GM18951 (cell line): ENCODE results near the gene COL4A2.

Source experiments
- POLR2A ChIP-seq: IDR thresholded peaks from 4 replicates; pipeline ENCODE4 v1.6.1; 2011; ENCODE audit warnings: mild to moderate bottlenecking; ENCODE audit not compliant: insufficient read length, insufficient read depth; ENCODE audit errors: extremely low read depth
- in situ Hi-C: fragments of 300-500 bp; cut with MboI; formaldehyde crosslinking; loops from one replicate; pipeline ENCODE4 v1.12.0; 2022; ENCODE audit warnings: low sequenced_read_pairs, mixed read lengths, inconsistent platforms; ENCODE audit not compliant: unreplicated experiment

Gene COL4A2

DNA sequence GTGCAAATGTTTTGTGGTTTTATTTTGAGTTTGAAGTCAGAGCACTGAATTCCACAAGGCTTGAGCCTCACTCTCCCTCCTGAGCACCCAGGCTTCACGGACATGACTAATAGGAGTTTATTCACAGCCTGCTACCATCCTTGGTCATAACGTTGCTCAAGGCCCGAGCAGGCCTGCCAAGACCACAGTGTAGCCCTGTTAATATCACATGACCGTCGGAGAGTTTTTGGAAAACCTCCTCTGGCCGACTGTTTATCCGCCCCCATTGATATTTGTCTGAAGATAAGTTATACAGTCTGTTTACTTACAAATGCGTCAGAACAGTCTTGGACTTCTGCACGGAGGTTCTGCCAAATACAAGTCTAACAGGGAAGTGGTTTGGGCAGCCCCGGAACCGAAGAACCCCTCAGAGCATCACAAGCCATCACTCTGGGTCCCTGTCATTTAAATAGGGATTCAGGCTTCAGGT lies 89.9 kb downstream of the COL4A2 start:
- in situ Hi-C loops = no loop called here
- TF ChIP-seq POLR2A = no peak

DNA sequence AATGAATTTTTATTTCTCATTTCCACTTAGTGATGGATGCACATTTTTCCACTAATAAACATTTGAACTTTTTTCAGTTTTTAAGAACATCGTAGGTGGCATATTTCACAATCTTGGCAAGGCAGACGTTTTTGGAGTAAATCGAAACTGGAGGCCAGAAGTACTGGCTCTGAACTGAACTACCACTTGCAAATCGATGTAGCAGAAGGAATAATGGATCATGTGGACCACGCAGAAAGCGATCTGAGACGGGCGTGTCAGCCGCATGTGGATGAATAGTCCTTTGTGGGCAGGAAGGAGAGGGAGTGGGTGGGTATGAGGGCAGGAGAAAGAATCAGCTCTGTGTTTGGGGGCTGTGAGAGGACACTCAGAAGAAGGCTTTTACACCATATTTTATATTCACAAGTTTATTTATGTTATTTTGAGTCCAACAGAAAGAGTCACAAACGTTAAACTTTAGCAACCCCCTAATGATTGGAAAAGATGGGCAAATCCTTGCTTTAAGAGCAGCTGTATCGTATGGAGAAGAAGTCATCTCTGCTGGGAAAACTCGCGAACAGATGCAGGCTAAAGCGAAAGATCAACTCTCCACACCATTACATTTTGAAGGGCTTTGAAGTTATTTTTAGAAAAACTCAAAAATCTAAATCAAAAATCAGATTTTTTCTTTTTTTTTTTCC lies 90.5 kb downstream of the COL4A2 start:
- in situ Hi-C loops = no loop called here
- no peak for TF ChIP-seq POLR2A

- TF ChIP-seq POLR2A = no peak
- in situ Hi-C loops = no loop called here
Measured at GRCh38 chr13:110398564-110399507, 91.8 kb downstream of the COL4A2 start.

- in situ Hi-C loops = no loop called here
- no peak for TF ChIP-seq POLR2A
Measured at GRCh38 chr13:110399801-110400200, 92.7 kb downstream of the COL4A2 start.

- in situ Hi-C loops = no loop called here
- TF ChIP-seq POLR2A = no peak
Measured at GRCh38 chr13:110400786-110401533, 93.9 kb downstream of the COL4A2 start.

DNA sequence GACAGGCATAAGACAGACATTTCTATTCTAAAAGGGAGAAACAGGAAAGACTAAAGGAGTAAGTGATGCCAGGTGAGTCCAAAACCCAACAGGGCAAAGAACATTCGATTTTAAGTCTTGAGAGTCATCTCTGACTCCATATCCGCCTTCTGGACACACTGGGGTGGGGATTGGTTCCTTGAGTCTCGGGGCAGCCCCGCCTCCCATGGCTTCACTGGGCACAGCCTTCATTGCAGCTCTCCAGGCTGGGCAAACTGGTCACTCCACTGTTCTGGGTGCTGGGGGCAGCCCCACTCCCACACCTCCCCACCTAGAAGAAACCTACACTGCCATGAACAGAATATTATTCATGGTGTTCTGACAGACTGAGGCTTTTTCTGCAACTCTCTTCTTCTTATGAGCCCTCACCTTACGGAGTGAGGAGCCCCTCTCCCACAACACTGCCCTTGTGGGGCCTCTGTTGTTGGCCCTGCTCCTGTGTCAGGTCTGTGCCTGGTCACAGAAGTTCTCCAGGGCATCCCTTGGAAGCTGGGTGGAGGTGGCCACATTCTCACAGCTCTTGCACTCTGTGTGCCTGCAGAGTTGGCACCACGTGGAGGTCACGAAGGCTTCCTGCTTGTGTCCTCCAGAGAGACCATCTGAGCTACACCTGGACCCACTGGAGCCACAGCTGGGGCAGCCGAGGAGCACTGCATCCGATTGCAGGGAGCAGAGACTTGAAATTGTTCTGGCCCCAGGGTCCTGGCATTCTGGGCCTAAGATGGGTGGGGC lies 95.4 kb downstream of the COL4A2 start:
- TF ChIP-seq POLR2A = no peak
- in situ Hi-C loops = no loop called here

- in situ Hi-C loops = no loop called here
- no peak for TF ChIP-seq POLR2A
Measured at GRCh38 chr13:110403315-110403714, 96.2 kb downstream of the COL4A2 start.

- in situ Hi-C loops = no loop called here
Measured at GRCh38 chr13:110403721-110404120, 96.6 kb downstream of the COL4A2 start.

GRCh38 chr13:110404321-110404720 lies 97.2 kb downstream of the COL4A2 start:
- TF ChIP-seq POLR2A = no peak
- in situ Hi-C loops = no loop called here

More at GRCh38 chr13:110403721-110404120, 96.6 kb downstream of the COL4A2 start:
- no peak for TF ChIP-seq POLR2A

- in situ Hi-C loops = no loop called here
- TF ChIP-seq POLR2A = no peak
Measured at GRCh38 chr13:110405597-110406450, 98.7 kb downstream of the COL4A2 start.

DNA sequence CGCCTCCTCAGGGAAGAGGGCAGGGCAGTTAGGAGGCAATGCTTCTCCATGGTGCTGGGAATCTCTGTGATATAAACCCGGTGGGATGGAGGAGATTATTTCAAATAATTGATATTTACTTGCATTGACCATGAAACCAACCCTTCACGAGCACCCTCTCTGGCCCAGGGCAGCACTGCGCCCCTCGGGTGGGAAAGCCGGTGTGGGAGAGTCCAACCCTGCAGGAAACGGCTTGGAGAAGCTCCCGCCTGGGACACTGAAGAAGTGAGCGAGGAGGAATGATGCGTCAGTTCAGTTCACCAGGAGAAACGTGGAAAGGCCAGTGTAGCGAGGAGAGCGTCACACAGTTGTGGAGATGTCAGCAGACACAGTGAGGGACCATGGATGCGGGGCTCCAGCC lies 99.9 kb downstream of the COL4A2 start:
- in situ Hi-C loops = no loop called here
- TF ChIP-seq POLR2A = no peak

DNA sequence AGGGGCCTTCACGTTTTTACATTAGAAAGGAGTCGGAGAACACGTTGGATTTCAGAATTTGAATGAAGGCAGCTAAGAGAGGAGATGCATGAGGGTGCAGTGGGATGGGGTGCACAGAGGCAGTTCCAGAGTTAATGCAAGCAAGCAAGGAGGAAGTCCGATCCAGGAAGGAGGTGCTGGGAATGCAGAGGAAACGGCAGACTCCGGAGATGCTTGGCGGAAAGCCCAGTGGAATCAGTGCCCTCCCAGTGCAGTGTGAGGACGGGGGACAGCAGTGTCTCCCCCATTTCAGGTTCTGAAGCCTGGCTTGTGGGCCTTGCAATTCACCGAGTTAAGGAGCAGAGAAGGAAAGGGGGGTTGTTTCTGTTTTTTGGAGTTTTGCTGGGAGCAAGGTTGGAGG lies 100.4 kb downstream of the COL4A2 start:
- no peak for TF ChIP-seq POLR2A
- in situ Hi-C loops = no loop called here
